Neural cell (in vitro differentiated cells): ENCODE measurements around the gene DNAJC28. TPM values are rescaled to one million over a fixed set of nuclear protein-coding genes. Genes with fewer than 3 reads are reported as not detected.

Experiments
- H2AFZ ChIP-seq: fragments of 200-600, 300-800 bp; sonication (generic), shearing (Covaris generic); 2 replicates; pipeline ENCODE4 v1.6.0; 2014; ENCODE audit warnings: low read depth, mild to moderate bottlenecking, antibody characterized with exemption, low read length, moderate library complexity
- H3F3A ChIP-seq: fragments of 200-600 bp; shearing (Covaris generic); 2 replicates; pipeline ENCODE4 v1.6.1; 2016; ENCODE audit warnings: mild to moderate bottlenecking, moderate library complexity, mixed read lengths, antibody characterized with exemption, low read length; ENCODE audit not compliant: insufficient read depth, poor library complexity, severe bottlenecking
- H3K27ac ChIP-seq: fragments of 200-600, 300-800 bp; sonication (generic), shearing (Covaris generic); 2 replicates; pipeline ENCODE4 v1.5.1; 2014; ENCODE audit warnings: mild to moderate bottlenecking, low read length, moderate library complexity
- H3K27me3 ChIP-seq: fragments of 300-800, 200-600 bp; sonication (generic), shearing (Covaris generic); 2 replicates; pipeline ENCODE4 v1.6.0; 2014; ENCODE audit warnings: mild to moderate bottlenecking, low read depth, low read length, moderate library complexity; ENCODE audit not compliant: insufficient read depth
- H3K36me3 ChIP-seq: fragments of 300-800, 200-600 bp; sonication (generic), shearing (Covaris generic); 2 replicates; pipeline ENCODE4 v1.5.1; 2014; ENCODE audit warnings: mild to moderate bottlenecking, antibody characterized with exemption, low read length, moderate library complexity; ENCODE audit not compliant: insufficient read depth
- H3K4me2 ChIP-seq: fragments of 300-800, 200-600 bp; sonication (generic), shearing (Covaris generic); 2 replicates; pipeline ENCODE4 v1.6.0; 2014; ENCODE audit warnings: mild to moderate bottlenecking, low read length
- H3K4me3 ChIP-seq: fragments of 300-800, 200-600 bp; sonication (generic), shearing (Covaris generic); 2 replicates; pipeline ENCODE4 v1.5.1; 2014; ENCODE audit warnings: mild to moderate bottlenecking, low read length, moderate library complexity
- H3K79me2 ChIP-seq: fragments of 200-600 bp; shearing (Covaris generic); replicated peaks from 2 replicates; pipeline ENCODE4 v1.6.0; 2014; ENCODE audit warnings: mild to moderate bottlenecking, low read length, moderate library complexity; ENCODE audit not compliant: insufficient read depth
- H3K9ac ChIP-seq: fragments of 300-800, 200-600 bp; sonication (generic), shearing (Covaris generic); 2 replicates; pipeline ENCODE4 v1.6.1; 2016; ENCODE audit warnings: mild to moderate bottlenecking, low read length, mixed read lengths
- H3K9me2 ChIP-seq: fragments of 200-600 bp; shearing (Covaris generic); 2 replicates; pipeline ENCODE4 v1.6.1; 2016; ENCODE audit warnings: mild to moderate bottlenecking, low read length, mixed read lengths; ENCODE audit not compliant: insufficient read depth
- H3K9me3 ChIP-seq: fragments of 200-600, 300-800 bp; sonication (generic), shearing (Covaris generic); 2 replicates; pipeline ENCODE4 v1.6.1; 2016; ENCODE audit warnings: mild to moderate bottlenecking, mixed run types, low read length, moderate library complexity, mixed read lengths
- H4K20me1 ChIP-seq: fragments of 200-600 bp; shearing (Covaris generic); 2 replicates; pipeline ENCODE4 v1.6.1; 2016; ENCODE audit warnings: mild to moderate bottlenecking, mixed run types; ENCODE audit not compliant: insufficient read depth
- EP300 ChIP-seq: fragments of 450-650 bp; conservative IDR thresholded peaks from 2 replicates; pipeline ENCODE4 v1.6.1; 2014; ENCODE audit warnings: antibody characterized with exemption, mild to moderate bottlenecking, moderate library complexity; ENCODE audit not compliant: poor library complexity, severe bottlenecking
- EZH2 ChIP-seq: fragments of 200-600, 300-800 bp; shearing (Covaris generic), sonication (generic); IDR thresholded peaks from 2 replicates; pipeline ENCODE4 v1.6.1; 2014; ENCODE audit warnings: antibody characterized with exemption, low read length, borderline replicate concordance, mild to moderate bottlenecking; ENCODE audit not compliant: insufficient read depth, poor library complexity, severe bottlenecking
- MXI1 ChIP-seq: fragments of 450-650 bp; conservative IDR thresholded peaks from 2 replicates; pipeline ENCODE4 v1.6.1; 2014; ENCODE audit warnings: antibody characterized with exemption, mild to moderate bottlenecking; ENCODE audit not compliant: poor library complexity, severe bottlenecking
- POLR2AphosphoS5 ChIP-seq: IDR thresholded peaks from 2 replicates; pipeline ENCODE4 v1.6.1; 2012
- RAD21 ChIP-seq: fragments of 450-650 bp; conservative IDR thresholded peaks from 2 replicates; pipeline ENCODE4 v1.6.1; 2014; ENCODE audit warnings: antibody characterized with exemption, mild to moderate bottlenecking, moderate library complexity
- REST ChIP-seq: IDR thresholded peaks from 2 replicates; pipeline ENCODE4 v1.6.1; 2012; ENCODE audit warnings: borderline replicate concordance
- SMC3 ChIP-seq: fragments of 450-650 bp; conservative IDR thresholded peaks from 2 replicates; pipeline ENCODE4 v1.6.1; 2014; ENCODE audit warnings: antibody characterized with exemption, mild to moderate bottlenecking, moderate library complexity; ENCODE audit not compliant: poor library complexity
- TAF1 ChIP-seq: IDR thresholded peaks from 2 replicates; pipeline ENCODE4 v1.6.1; 2012; ENCODE audit warnings: low read depth
- polyA plus RNA-seq: library from polyadenylated mRNA; depleted of rRNA; stranded (reverse); fragments of >200 nt; gene quantifications from 2 replicates; pipeline ENCODE4 v1.2.3, GENCODE V29; 2014
- TF ChIP-seq, protein P1 (sequence below): fragments of 450-650 bp; IDR thresholded peaks from 2 replicates; pipeline ENCODE4 v1.5.1; 2014; ENCODE audit warnings: antibody characterized with exemption, mild to moderate bottlenecking, moderate library complexity; ENCODE audit not compliant: poor library complexity, severe bottlenecking

The DNAJC28 gene
- polyA plus RNA-seq, 1 donor from 2014 or later: 5.5 TPM

DNA sequence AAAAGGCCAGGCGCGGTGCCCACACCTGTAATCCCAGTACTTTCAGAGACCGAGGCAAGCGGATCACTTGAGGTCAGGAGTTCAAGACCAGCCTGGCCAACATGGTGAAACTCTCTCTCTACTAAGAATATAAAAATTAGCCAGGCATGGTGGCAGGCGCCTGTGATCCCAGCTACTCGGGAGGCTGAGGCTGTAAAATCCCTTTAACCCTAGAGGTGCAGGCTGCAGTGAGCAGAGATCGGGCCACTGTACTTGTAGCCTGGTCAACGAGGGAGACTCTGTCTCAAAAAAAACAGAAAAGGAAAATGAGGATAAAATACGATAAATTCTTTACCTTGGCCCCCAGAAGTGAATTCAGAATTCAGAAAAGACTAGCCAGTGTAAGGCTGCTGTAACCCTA is 13.3 kb downstream of the DNAJC28 start:
- no peak overlapping the region for H3K27ac ChIP-seq
- H3F3A ChIP-seq: no peaks in the 10 kb centered on the region
- peak overlapping the region; percentile 71 for H3K9ac ChIP-seq
- peak overlapping the region; percentile 94 for H3K4me3 ChIP-seq
- H3K9me3 ChIP-seq: no peaks in the 10 kb centered on the region
- H3K79me2 ChIP-seq: peaks cover 16% of the 10 kb centered on the region
- no peaks in the 10 kb centered on the region for H3K9me2 ChIP-seq
- peak overlapping the region; percentile 95 for H3K4me2 ChIP-seq
- no peak overlapping the region for H2AFZ ChIP-seq
- no peaks in the 10 kb centered on the region for H4K20me1 ChIP-seq
- TF ChIP-seq, protein P1, sequence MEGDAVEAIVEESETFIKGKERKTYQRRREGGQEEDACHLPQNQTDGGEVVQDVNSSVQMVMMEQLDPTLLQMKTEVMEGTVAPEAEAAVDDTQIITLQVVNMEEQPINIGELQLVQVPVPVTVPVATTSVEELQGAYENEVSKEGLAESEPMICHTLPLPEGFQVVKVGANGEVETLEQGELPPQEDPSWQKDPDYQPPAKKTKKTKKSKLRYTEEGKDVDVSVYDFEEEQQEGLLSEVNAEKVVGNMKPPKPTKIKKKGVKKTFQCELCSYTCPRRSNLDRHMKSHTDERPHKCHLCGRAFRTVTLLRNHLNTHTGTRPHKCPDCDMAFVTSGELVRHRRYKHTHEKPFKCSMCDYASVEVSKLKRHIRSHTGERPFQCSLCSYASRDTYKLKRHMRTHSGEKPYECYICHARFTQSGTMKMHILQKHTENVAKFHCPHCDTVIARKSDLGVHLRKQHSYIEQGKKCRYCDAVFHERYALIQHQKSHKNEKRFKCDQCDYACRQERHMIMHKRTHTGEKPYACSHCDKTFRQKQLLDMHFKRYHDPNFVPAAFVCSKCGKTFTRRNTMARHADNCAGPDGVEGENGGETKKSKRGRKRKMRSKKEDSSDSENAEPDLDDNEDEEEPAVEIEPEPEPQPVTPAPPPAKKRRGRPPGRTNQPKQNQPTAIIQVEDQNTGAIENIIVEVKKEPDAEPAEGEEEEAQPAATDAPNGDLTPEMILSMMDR: no peak
- TF ChIP-seq EP300 (no peak), MXI1 (no peak), EZH2 (no peak)
- no peaks in the 10 kb centered on the region for H3K27me3 ChIP-seq
- H3K36me3 ChIP-seq: no peaks in the 10 kb centered on the region

DNA sequence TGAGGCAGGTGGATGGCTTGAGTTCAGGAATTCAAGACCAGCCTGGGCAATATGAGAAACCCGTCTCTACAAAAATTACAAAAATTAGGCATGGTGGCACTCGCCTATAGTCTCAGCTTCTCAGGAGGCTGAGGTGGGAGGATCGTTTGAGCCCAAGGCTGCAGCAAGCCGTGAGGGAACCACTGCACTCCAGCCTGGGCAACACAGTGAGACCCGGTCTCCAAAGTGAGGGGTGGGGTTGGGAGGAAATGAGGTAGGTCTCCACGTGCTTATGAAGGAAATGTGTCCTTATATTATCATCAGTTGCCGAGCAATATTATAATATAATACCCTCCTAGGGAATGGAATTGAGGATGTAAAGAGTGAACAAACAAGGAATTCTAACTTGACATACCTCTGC is 14.4 kb downstream of the DNAJC28 start:
- H3F3A ChIP-seq: no peaks in the 10 kb centered on the region
- H3K9me3 ChIP-seq: no peaks in the 10 kb centered on the region
- H3K4me2 ChIP-seq: no peak overlapping the region
- no peaks in the 10 kb centered on the region for H3K27me3 ChIP-seq
- H3K79me2 ChIP-seq: peaks cover 20% of the 10 kb centered on the region
- no peaks in the 10 kb centered on the region for H4K20me1 ChIP-seq
- H3K36me3 ChIP-seq: no peaks in the 10 kb centered on the region
- TF ChIP-seq TAF1 (no peak), EZH2 (no peak), SMC3 (no peak), REST (no peak), POLR2AphosphoS5 (no peak), MXI1 (no peak), RAD21 (no peak), EP300 (no peak)
- TF ChIP-seq, protein P1: no peak
- no peak overlapping the region for H3K9ac ChIP-seq
- no peak overlapping the region for H2AFZ ChIP-seq
- H3K9me2 ChIP-seq: no peaks in the 10 kb centered on the region
- no peak overlapping the region for H3K27ac ChIP-seq
- no peak overlapping the region for H3K4me3 ChIP-seq
